G401.6 (cell line): ENCODE results near the gene CCSER1.
"Not testable (repeated sequence)": the region's sequence is repeated elsewhere in the genome, so short reads cannot be mapped to it uniquely, and the experiment has no call there.

Experiments
- FAIRE-seq: peaks from 2 replicates; lab custom pipeline; 2012; peaks lifted over from hg19 to GRCh38; lab: Jason Lieb, UNC

CCSER1 gene

GRCh38 chr4:91198951-91199350, 1071.8 kb downstream of the CCSER1 start:
- no peak for FAIRE-seq

- no peak for FAIRE-seq
Measured at GRCh38 chr4:91207535-91207934, 1080.3 kb downstream of the CCSER1 start.

GRCh38 chr4:91212211-91212610, 1085.0 kb downstream of the CCSER1 start:
- FAIRE-seq, result no peak

GRCh38 chr4:91217831-91218403, 1090.7 kb downstream of the CCSER1 start:
- FAIRE-seq, result not testable (repeated sequence)

GRCh38 chr4:91220315-91220714, 1093.1 kb downstream of the CCSER1 start:
- FAIRE-seq, result no peak

GRCh38 chr4:91222014-91222413, 1094.8 kb downstream of the CCSER1 start:
- FAIRE-seq, result no peak

GRCh38 chr4:91226867-91227266, 1099.7 kb downstream of the CCSER1 start:
- FAIRE-seq, result no peak

GRCh38 chr4:91228659-91229058, 1101.5 kb downstream of the CCSER1 start:
- no peak for FAIRE-seq

GRCh38 chr4:91233164-91233563, 1106.0 kb downstream of the CCSER1 start:
- no peak for FAIRE-seq

GRCh38 chr4:91243132-91243531, 1115.9 kb downstream of the CCSER1 start:
- no peak for FAIRE-seq

GRCh38 chr4:91256043-91256442, 1128.8 kb downstream of the CCSER1 start:
- FAIRE-seq, result no peak

GRCh38 chr4:91256751-91257150, 1129.6 kb downstream of the CCSER1 start:
- no peak for FAIRE-seq

- FAIRE-seq, result no peak
Measured at GRCh38 chr4:91257721-91258120, 1130.5 kb downstream of the CCSER1 start.

- no peak for FAIRE-seq
Measured at GRCh38 chr4:91258326-91258725, 1131.1 kb downstream of the CCSER1 start.

- no peak for FAIRE-seq
Measured at GRCh38 chr4:91267543-91267942, 1140.3 kb downstream of the CCSER1 start.

- FAIRE-seq, result not testable (repeated sequence)
Measured at GRCh38 chr4:91268481-91268880, 1141.3 kb downstream of the CCSER1 start.

- no peak for FAIRE-seq
Measured at GRCh38 chr4:91268913-91269312, 1141.7 kb downstream of the CCSER1 start.

- FAIRE-seq, result no peak
Measured at GRCh38 chr4:91279899-91280298, 1152.7 kb downstream of the CCSER1 start.

- FAIRE-seq, result no peak
Measured at GRCh38 chr4:91280551-91281290, 1153.5 kb downstream of the CCSER1 start.

GRCh38 chr4:91282217-91282616, 1155.0 kb downstream of the CCSER1 start:
- no peak for FAIRE-seq

- FAIRE-seq, result no peak
Measured at GRCh38 chr4:91283726-91284230, 1156.6 kb downstream of the CCSER1 start.

- FAIRE-seq, result no peak
Measured at GRCh38 chr4:91284480-91284879, 1157.3 kb downstream of the CCSER1 start.

- FAIRE-seq, result no peak
Measured at GRCh38 chr4:91285487-91285886, 1158.3 kb downstream of the CCSER1 start.
